Measurements from ENCODE around the gene TYW1.
"Not testable (repeated sequence)": the region's sequence is repeated elsewhere in the genome, so short reads cannot be mapped to it uniquely, and the experiment has no call there.

TYW1 gene

GRCh38 chr7:66994691-66995049 is 2.0 kb upstream of the TYW1 start:
- DNase-seq (ENCODE audit: low spot score), result not testable (repeated sequence)

GRCh38 chr7:66995050-66995776 is 1.4 kb upstream of the TYW1 start, which contains the start of gene SBDS:
SBDS (minus strand) TSS chr7:66995586; CDS start chr7:66995417, 169 bp downstream.
- peak; percentile 70 for DNase-seq (ENCODE audit: low spot score)

- DNase-seq (ENCODE audit: low spot score), result not testable (repeated sequence)
Measured at GRCh38 chr7:67000601-67001258, 4.1 kb downstream of the TYW1 start.

GRCh38 chr7:67004145-67004544 is 7.5 kb downstream of the TYW1 start:
- DNase-seq (ENCODE audit: low spot score), result not testable (repeated sequence)

- DNase-seq (ENCODE audit: low spot score), result no peak
Measured at GRCh38 chr7:67006965-67007364, 10.3 kb downstream of the TYW1 start.

- no peak for DNase-seq (ENCODE audit: low spot score)
Measured at GRCh38 chr7:67008260-67008659, 11.6 kb downstream of the TYW1 start.

- DNase-seq (ENCODE audit: low spot score), result not testable (repeated sequence)
Measured at GRCh38 chr7:67009677-67010076, 13.0 kb downstream of the TYW1 start.

DNA sequence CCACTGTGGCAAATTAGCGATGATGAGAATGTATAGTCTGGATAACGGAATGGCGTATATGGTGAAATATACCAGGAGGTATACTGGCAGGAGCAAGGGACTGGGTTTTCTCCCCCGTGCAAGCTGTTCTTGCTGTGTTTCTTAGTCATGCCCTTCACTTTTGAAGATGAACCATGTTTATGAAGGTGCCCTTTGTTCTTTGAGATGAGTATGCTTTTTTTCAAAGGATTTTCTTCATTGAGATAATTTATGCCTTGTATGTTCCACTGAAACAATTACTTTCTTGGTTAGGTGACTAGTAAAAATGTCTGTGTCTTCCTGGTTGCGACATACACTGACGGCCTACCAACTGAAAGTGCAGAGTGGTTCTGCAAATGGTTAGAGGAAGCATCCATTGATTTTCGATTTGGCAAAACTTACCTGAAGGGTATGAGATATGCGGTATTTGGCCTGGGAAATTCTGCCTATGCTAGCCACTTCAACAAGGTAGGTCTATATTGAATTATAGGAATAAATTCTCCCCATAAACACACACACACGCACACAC is 17.5 kb downstream of the TYW1 start:
- DNase-seq (ENCODE audit: low spot score), result not testable (repeated sequence)

GRCh38 chr7:67017971-67018370 is 21.3 kb downstream of the TYW1 start:
- DNase-seq (ENCODE audit: low spot score), result not testable (repeated sequence)

DNA sequence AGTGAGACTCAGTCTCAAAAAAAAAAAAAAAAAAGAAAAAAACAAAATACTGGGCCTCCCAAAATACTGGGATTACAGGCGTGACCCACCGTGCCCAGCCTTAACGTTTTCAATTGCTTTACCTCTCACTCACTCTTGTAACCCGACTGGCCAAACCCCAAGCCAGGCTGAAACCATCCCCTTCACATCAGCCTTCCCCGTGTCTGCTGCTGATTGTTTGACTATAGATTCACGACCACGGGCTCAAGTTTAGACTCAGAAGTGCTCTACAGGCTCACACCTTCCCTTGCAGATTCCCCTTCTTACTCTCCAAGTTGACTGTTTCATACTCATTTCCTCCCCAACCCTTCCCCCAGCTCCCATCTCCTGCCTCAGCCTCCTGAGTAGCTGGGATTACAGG is 22.3 kb downstream of the TYW1 start:
- DNase-seq (ENCODE audit: low spot score), result no peak

GRCh38 chr7:67019562-67020390 is 23.1 kb downstream of the TYW1 start:
- DNase-seq (ENCODE audit: low spot score), result peak; percentile 20

- no peak for DNase-seq (ENCODE audit: low spot score)
Measured at GRCh38 chr7:67021260-67021659, 24.6 kb downstream of the TYW1 start.

GRCh38 chr7:67022511-67022910 is 25.9 kb downstream of the TYW1 start:
- no peak for DNase-seq (ENCODE audit: low spot score)

DNA sequence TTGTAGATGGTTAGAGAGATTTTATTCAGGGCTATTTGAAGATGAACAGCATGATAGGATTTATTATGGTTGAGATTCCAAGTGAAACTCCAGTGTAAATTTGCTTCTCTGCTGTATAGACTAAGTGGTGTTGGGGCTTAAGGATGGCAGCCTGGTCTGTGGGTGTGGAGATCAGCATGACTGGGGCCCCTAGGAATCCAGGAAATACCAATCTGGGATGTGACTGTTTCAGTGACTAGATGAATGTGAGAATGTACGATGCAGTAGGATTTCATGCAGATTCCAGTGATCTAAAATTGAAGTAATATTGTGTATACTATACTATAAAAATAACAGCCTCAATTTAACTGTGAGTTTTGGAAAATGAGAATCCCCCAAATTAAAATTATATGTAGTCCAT is 28.8 kb downstream of the TYW1 start:
- not testable (repeated sequence) for DNase-seq (ENCODE audit: low spot score)

GRCh38 chr7:67031685-67032084 is 35.1 kb downstream of the TYW1 start:
- not testable (repeated sequence) for DNase-seq (ENCODE audit: low spot score)

DNA sequence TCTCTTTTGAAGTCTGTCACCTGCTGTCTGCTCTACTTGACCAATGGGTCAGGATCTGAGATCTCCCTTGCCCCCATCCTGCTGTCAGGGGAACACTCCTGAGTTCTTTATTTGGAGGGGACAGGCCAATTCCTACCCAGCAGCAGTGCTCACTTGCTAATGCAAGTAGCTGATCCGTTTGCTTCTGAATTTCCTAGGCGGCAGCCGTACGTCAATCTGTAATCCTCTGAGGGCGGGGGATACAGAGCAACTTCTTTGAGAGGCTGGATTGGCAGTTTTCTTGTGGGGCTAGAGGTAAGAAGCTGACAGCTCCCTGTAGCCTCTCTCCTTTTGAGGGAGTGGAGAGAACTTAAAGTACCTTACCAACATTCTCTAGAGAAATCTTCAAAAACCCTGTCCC is 36.6 kb downstream of the TYW1 start:
- no peak for DNase-seq (ENCODE audit: low spot score)

GRCh38 chr7:67036432-67037395 is 40.1 kb downstream of the TYW1 start:
- DNase-seq (ENCODE audit: low spot score), result not testable (repeated sequence)

- not testable (repeated sequence) for DNase-seq (ENCODE audit: low spot score)
Measured at GRCh38 chr7:67040832-67041231, 44.2 kb downstream of the TYW1 start.

DNA sequence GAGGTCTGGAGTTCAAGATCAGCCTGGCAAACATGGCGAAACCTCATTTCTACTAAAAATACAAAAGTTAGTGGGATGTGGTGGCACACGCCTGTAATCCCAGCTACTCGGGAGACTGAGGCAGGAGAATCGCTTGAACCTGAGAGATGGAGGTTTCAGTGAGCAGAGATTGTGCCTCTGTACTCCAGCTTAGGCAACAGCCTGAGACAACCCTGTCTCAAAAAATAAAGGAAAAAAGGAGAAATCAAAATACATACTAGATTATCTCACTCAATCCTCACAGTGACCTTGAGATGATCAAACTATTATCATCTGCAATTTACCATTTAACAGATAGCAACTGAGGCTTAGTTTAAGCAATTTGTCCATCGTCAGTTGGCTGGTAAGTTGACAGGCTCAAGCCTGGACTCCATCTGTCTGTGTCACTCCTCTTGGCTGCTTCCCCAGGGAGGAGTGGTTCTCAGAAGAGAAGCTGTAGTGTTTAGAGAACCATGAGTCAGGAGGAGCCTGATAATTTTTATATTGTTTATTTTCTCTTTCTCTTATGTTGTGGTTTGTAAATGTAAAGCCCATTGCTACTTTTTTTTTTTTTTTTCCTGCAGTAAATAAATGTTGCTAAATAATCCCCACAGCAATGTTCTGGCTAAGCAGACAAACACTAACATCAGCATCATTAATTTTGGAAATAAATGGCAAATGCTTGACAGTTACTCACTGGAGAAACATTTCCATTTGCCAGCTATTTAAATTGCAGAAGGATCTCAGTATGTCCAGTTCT is 46.3 kb downstream of the TYW1 start:
- peak; percentile 27 for DNase-seq (ENCODE audit: low spot score)

GRCh38 chr7:67043559-67043930 is 46.9 kb downstream of the TYW1 start:
- DNase-seq (ENCODE audit: low spot score), result not testable (repeated sequence)

Measured in hepatic stellate cell (primary cell).